ENCODE data around the gene HS3ST3A1. TPM values are rescaled to one million over a fixed set of nuclear protein-coding genes. Genes with fewer than 3 reads are reported as not detected.

Gene HS3ST3A1
- 0.38 and 12.8 TPM in 2 replicates for total RNA-seq (ENCODE audit: low replicate concordance)

DNA sequence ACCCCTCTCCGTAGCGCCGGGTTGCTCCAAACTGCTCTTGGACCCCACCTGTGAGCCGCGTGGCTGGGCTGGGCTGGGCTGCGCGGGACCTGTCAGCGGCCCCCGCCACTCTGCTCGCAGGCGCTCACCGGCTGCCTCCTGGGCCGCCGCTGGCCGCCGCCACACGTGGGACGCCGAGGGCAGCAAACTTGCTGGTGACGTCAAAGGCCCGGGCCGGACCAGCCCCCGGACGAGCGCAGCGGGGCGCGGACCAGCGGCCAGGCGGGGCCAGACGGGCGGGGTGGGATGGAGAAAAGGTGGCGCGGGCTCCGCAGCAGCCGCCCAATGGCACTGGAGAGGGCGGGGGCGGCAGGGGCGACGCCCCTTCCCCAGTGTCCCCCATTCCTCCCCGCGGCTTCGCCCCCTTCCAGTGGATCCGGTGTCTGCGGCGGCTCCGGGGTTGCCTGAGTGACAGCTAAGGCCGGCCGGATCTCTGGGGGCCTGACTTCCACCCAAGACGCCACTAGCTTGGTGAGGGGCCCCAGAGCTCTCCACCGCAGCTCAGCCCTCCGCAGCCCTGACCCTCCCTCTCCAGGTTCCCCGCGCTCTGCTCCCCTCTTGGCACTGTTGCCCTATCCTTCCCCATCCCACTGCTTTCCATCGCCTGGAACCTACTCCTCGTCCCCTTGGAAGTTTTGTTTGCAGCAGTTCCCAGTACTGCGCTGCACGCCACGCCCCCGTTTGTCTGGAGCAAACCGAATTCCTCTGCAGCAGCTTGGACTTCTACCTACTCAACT is at the start of gene HS3ST3A1:
TSS of gene HS3ST3A1 (minus strand) at position 154 of the 776 bp plus-strand sequence. CDS start 800 bp downstream, outside the sequence.

Data from smooth muscle cell of the coronary artery (primary cell).